Stimulated activated CD8-positive, alpha-beta memory T cell treated with anti-CD3 and anti-CD28 coated beads, Interleukin-12 subunit alpha, Interleukin-12 subunit beta, amount 100 ng/mL, for 4 hours (primary cell): Measurements from ENCODE around the gene PTPRN2.

Source experiments
- DNase-seq: peaks from one replicate; pipeline ENCODE4 v3.0.0-alpha.2; 2020; ENCODE audit warnings: low read depth

Gene PTPRN2

DNA sequence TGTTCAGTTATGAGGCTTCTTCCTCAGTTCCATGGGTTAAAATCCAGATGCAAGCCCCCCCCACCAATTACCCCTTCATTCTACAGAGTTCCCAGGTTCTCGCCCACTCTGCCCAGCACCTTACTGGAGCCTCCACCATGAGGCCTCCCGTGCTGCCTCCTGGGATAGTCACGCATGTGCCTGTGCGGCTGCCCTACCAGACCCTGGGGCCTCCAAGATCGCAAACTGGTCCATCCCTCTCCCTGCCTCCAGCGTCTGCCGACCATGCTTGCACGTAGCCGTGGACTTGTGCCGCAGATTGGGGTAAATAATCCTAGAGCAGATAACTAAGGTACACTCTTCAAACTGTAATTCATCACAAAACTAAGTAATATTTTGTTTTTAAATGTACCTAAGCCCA, 611.2 kb downstream of the PTPRN2 start:
- no peak for DNase-seq

DNA sequence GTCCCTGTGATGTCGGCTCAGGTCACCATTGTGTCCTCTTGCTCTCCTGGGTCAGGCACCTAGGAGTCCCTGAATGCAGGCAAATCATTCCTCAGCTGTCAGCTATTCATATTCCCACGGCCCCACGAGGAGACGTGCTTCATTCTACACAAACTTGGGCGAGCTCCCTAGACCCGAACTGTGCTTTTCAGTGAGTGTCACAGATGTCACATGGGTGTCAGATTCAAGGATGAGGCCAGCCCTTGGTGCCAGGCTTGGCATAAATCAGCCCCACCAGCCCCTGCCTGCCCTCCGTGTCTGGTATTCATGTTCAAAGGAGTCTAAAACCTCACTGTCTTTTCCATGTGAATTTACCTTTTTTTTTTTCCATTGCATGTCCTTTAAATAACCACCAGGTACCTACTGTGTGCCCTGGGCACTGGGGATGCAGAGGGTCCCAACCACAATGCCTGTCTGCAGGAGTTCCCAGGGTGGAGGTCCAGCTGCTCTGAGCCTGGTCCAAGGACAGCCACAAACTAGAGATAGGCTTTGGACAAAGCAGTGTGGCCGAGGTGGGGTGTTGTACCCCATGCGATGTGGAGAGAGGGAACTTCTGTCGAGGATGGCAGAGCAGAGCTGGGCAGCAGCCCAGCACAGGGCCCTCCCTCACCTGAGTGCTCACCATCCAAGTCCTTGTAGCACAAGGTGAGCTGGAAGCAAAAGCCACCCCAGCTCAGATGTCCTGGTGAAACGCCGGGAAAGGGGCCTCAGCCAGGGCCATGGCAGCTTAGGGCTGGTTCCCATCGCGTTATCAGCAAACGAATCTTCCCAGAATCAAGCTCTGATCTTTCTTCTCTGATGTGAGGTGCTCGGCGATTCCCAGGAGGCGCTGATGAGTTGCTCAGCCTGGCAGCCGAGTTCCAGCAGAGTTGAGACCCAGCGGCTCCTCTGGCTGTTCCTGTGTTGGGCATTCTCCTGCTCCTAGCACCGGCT, 611.9 kb downstream of the PTPRN2 start:
- DNase-seq: no peak

DNA sequence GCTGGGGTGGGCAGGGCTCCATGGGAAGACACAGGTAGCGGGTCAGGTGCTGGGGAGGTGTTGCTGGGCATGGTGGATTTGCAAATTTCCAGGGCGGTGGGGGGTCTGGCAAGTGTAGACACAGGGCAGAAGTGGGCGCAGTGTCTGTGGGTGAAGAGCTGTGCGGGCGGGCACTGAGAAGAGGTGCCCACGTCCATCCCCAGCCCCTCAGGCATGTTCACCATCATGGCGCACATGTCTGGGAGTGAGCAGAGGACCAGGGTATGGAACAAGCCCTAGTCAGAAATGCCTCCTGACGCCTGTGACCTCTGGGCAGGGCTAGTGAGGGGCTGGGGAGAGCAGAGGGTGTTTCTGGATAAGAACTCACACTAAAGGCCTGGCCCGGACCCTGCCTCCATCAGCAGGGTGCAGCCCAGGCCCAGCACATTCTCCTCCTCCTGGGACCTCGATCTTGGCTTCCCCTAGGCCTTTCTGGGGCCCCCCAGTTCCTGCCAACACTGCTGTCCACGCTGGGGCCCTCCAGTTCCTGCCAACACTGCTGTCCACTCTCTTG, 612.9 kb downstream of the PTPRN2 start:
- DNase-seq: no peak

DNA sequence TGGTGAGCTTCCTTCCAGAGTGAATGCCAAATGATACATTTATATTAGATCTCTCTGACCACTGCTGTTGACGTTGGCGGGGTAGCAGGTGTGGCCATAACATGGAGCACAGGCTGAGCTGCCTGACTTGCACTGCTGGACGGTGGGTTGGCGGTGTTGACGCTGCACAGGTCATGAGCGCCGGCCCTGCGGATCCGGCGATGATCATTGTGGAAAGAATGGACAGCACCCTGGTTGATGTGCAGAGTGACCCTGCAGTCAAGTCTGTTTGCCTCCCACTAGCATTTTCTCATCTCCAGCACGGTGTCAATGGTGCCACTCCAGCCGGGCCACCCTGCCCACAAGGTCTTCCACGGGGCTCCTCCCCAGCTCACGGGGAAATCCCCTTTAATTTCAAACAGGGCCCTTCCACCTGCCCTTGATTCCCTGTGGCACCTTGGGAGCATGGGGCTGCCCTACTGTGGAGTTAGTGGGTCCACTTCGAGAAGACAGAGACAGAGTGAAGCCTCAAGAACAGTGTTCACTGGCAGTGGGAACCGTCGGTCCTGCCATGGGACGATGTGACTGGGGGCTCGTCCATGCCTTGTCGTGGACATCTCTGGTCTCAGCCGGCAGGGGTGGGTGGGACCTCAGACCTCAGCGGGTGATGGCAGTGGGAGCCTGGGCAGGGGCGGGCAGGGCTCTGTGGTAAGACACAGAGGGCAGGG, 613.5 kb downstream of the PTPRN2 start:
- DNase-seq: no peak

DNA sequence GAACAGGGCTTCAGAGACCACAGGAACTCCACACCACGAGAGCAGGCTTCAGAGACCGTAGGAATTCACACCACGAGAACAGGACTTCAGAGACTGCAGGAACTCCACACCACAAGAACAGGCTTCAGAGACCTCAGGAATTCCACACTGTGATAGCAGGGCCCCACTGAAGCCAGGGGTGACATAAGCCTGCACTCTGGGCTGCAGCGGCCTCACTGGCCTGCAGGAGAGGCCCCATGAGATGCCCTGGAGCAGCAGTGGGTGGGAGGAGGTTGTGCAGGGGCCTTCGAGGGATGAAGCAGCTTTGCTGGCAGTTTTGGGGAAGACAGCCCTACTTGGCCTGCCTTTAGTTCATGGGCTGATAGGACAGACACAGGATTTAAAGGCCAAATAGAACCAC, 614.7 kb downstream of the PTPRN2 start:
- DNase-seq: no peak

DNA sequence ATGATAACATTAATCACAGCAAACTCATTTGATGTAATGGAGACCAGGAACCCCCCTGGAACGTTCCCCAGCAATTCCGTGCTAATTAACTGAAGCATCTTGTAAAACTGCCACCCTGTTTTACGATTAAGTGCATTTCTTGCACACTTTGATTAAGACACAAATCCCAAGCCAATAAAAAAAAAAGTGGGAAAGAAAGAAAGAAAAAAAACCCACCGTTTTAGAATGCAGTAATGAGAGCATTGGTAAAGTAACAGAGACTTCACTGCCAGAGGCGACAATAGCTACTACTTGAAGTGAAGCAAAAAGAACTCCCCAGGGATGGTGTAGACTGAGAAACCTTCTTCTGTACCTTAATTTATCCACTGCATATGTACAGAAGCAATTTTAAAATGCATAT, 616.1 kb downstream of the PTPRN2 start:
- DNase-seq: no peak

DNA sequence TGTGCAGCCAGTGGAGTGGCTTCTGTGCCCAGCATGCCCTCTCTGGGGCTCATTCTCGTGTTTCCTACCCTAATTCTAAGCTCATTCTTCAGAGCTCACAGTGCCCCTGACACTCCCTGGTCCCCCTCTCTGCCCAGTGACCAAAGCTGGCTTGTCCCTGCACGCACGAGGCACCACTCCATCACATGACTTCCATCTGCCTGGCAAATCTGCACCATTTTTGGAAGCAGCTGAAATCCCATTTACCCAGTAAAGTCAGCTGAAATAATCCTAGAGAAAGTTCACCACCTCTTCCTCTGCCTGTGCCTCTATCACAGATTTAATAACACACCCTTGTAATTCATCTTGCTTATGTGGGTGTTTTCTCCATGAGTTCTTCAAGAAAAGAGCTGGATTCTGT, 616.9 kb downstream of the PTPRN2 start:
- no peak for DNase-seq

DNA sequence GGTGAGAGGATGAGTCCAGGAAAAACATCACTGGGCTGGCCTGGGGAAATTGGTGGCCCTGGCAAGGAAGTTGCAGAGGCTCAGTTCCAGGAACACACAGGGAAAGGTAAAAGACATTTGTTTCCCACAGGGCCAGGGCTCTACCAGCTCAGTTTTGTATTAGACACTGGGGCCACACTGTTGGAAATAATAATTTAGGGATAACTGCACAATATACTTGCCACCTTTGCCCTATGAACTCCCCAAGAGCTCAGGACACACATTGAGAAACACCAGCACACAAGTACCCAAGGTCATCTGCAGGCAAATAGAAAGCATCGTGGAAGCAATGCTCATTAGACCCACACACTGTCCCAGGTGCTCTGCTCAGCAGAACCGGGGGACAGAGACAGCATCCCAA, 617.6 kb downstream of the PTPRN2 start:
- DNase-seq: no peak

DNA sequence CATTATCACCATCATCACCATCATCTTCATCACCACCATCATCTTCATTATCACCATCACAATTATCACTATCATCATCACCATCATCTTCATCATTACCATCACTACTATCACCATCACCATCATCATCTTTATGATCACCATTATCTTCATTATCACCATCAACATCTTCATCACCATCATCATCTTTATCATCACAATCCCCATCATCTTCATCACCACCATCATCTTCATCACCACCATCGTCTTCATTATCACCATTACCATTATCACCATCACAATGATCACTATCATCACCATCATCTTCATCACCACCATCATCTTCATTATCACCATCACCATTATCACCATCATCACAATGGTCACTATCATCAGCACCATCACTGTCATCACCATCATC, 621.1 kb downstream of the PTPRN2 start:
- no peak for DNase-seq

DNA sequence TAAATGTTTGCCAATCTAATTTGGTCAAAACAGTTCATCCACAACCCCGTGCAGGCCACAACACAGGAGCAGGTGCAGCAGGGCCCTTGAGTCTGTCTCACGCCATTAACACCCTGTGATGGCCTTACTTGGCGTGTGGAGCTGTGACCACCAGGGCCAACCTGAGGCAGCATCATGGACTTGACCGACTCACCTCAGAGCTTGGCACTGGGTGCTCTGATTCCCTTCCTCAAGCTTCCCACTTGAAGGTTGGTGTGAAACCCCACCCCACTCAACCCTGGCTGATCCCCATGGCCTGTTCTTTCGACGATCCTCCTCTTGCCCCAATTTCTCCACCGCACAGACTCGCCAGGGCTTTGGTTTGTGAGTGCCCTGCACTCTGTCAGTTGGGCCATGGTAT, 623.1 kb downstream of the PTPRN2 start:
- DNase-seq: no peak

DNA sequence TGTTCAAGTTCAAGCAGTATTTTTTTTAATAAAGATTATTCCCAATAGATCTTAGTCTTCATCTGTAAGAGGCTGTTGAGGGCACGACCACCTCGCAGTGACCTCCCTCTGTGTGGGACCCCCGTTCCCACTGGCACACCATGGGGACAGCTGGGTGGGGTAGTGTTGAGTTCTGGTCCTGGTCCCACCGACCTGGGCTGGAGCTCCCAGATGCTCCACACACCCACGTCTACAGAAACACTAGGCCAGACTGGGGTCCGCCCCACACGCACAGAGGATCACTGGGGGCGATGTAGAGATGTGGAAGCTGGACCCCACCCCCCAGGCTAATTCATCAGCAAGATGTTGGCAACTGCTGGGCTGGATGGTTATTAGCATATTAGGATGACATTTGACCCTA, 623.6 kb downstream of the PTPRN2 start:
- no peak for DNase-seq

DNA sequence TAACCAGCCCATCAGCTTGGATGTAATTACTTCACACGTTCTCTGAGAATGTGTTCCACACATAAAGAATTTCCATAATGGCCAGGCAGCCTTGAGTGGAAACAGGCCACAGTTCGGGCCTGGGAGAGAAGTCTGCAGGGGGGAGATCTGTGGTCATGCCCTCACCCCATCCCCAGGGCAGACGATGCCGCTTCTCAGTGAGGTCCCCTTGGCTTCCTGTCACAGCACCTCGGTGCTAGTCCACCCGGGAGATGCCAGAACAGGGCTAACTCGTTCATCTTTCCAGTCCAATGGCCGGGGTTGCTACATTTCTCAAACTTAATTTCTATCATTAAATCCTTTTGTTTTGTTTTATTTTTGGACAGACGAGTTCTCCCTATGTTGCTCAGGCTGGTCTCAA, 624.1 kb downstream of the PTPRN2 start:
- no peak for DNase-seq

DNA sequence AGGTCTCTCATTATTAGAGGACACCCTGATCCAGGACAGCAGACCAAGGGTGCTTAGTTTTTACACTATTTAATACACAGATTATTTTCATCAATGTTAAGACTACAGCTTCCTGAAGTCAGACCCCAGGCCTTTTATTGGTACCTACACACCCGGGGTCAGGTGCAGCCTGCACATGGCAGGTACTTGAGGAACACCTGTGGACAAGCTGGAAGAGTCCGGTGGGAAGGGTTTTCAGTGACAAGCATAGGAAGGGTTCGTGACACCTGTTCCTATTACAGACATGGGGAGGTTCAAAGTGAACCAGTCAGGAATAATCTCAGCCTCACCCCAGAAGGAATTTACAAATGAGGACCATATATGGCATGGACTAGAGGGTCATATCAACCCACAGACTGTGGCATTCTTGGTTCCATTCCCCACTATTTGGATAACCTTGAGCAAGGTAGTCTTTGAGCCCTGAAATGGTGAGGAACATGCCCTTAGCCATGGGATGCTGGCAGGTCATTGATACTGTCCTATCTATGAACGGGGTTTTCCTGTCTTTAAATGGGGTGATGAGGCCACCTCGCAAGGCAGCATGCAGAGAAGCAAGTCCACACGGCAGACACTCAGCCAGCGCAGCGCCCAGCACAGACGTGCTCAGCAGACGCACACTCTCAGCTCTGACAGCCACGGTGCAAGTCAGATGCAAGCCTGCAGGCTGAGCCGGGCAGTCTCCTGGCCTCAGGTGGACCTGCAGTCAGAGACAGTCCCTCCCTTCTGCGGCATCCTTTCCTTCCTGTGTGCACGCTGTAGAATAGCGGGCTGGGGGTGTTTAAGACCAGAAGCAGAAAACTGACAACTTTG, 624.9 kb downstream of the PTPRN2 start:
- no peak for DNase-seq

DNA sequence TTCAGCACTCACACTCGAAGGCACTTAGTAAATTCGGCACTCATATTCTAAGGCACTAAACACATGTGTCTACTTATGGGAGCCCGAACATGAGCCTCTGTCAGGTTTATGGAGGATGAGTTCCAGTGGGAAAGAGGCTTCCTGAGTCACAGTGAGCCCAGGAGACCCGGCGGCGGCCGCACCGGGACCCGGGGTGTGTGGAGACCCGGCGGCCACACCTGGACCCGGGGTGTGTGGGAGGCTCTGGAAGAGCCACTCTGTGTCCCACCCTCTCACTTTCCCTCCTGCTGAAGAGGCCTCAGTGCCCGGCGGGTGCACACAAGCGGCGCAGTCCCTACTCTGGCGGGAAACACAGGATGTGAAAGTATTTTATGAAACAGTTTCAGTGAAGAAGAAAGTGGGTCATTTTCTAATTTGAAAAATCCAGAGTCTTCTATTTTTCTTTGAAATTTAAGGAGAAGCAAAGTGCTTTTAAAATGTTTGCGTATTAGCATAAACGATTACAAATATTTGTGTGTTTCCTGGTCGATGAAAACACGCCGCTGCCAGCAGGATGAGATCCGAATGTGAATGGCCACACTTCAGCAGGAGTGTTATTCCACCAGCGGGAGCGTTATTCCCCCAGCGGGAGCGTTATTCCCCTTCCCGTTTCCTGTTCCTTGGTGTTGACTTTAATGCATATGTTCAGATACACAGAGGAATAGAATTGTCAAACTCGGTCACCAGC, 625.7 kb downstream of the PTPRN2 start:
- no peak for DNase-seq

DNA sequence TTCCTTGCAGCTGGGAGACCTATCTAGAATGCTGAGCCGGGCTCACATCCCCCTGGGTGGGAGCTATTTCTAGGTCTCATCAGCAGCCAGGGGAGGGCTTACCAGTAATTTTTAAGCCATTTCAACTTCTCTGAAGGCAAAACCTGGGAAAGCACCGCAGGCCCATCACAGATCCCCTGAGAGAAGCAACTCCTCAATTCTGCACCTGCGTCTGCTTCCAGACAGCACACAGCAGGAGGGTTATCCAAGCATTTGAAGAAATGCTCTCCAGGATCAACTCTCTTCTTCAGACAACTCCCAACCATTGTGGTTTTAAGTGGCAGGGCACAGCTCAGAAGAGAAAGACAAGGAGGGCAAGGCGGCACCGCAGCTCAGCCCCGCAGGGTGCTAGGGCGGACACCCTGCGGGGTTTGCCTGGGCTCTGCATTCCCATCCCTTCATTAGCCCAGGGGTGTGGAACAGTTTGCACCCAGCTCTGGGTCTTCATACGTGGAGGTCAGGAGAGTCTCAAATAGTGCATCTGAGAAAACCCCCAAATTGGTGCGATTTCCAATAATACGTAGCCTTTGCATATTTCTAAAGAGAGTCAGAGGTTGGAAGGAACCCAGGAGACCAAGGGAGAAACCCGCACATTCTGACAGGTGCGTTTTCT, 632.1 kb downstream of the PTPRN2 start:
- no peak for DNase-seq

DNA sequence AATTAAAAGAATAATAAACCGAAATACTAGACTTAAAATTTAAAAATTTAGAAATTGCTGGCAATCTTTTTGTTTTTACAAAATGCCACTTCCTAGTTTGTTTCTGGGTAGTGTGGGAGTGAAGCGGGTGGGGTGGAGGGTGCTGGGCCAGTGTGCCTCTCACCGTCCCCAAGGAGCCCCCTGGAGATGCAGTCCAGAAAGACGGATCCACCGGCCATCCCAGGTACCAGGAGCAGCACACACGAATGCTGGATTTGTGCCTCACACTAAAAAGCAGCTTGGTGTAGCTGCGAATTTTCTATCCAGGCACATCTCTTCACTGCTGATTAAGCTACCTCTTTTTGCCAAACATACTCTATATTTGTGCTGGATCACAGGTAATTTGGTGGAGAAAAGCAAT, 632.7 kb downstream of the PTPRN2 start:
- no peak for DNase-seq

DNA sequence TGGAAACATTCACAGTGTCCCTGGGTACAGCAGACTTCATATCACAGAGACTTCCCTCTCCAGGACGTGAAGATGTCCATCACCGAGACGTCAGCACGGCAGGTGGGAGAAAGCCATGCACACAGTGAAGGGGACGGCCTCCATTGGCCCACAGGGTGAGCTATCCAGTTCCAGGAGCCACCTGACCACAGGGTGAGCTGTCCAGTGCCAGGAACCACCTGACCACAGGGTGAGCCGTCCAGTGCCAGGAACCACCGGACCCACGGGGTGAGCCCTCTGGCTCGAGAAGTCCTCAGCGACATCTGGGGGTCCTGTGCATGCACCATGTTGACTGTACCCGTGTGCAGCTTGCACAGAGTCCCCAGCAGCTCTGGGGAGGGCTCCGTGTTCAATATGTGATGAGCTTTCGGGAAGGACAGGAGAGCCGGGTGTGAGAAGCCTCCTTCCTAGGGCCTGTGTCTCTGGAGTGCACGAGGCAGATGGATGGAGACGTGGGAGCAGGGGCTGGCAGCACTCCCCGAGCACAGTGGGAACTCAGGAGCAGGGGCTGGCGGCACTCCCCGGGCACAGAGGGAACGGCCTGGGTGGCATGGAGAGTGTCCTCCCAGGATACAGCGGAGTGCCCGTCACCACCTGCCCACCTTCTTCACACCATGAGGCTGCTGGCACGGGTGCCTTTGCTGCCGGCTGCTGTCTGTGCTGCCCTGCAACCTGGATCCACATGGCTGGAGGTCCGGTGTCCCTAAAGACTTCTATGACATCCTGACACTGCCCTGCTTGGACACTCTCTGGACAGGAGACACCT, 634.6 kb downstream of the PTPRN2 start:
- no peak for DNase-seq

DNA sequence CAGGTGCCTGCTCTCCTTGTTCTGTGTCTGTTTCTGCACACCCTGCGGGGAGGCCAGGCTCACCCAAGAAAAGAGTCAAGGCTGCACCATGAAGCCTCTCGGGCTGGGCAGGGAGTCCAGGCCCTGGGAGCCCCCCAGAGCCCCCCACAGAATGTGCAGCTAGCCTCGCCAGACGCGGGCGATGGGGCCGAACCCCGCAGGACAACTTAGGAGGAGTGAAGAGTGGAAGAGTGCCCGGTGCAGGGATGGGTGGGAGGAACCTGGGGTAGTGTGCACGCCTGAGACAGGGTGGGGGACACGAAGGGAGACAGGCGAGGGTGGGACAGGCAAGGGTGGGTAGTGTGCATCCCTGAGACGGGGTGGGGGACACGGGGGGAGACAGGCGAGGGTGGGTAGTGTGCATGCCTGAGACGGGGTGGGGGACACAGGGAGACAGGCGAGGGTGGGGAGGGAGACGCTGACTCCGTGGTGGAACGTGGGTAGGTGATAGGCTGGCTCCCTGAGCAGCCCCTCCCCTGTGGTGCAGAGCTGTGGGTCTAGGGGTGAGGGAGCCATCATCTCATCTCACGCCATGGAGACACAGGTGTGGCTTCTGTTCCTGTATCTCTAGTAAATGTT, 635.5 kb downstream of the PTPRN2 start:
- no peak for DNase-seq

DNA sequence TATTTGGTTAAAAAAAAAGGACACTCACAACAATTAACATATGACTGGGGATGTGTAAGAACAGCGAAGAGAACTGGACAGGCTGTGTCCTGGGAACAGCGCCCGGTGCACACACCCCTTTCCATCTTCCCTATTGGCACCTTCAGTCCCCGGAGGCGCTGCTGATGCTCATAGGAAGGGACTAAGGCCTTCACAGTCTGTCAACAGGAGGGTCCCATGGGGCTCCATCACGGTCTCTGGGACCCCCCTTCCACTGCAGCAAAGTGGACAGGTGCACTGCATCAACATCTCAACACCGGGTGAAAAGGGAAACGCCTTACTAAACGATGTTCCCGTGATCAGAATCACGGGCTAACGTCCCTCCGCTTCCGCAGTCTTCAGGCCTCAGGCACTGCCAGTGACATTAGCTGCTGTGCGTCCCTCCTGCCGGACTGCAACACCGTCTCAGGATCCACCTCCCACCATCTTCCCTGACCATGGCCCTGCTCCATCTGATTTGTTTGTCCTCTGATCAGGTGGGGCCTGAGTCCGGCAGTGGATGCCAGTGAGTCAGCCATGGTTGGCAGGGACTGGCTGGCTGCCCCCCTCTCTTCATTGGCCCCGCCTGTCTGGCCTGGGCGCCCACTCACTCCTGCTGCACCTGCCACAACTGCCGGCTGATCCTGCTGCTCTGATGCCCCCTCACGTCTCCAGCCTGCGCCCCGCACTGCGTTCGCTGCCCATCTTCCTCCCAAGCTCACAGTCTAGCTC, 636.1 kb downstream of the PTPRN2 start:
- no peak for DNase-seq
